OCI-LY7 (cell line): ENCODE measurements around the gene APOBEC3A. TPM values are rescaled to one million over a fixed set of nuclear protein-coding genes. Genes with fewer than 3 reads are reported as not detected.

Source experiments
- BruUV-seq: library from RNA; stranded (reverse); fragments of 400-500 nt; replicated peaks from 2 replicates; lab custom pipeline; 2021; lab: Mats Ljungman, UMichigan
- CTCF ChIA-PET: fragments of 300-600 bp; sonication (Branson Sonifier 250); formaldehyde crosslinking; loops from one replicate; lab custom pipeline; 2022; ENCODE audit warnings: antibody characterized with exemption; ENCODE audit not compliant: unreplicated experiment; lab: Charles Lee
- POLR2A ChIA-PET: fragments of 300-600 bp; sonication (Branson Sonifier 250); formaldehyde crosslinking; loops from one replicate; lab custom pipeline; 2022; ENCODE audit warnings: antibody characterized with exemption; lab: Charles Lee
- DNase-seq: peaks from one replicate; pipeline ENCODE4 v3.0.0-alpha.2; 2015; ENCODE audit warnings: low spot score
- H2AFZ ChIP-seq: fragments of 200-600 bp; sonication (generic), shearing (Covaris generic); 2 replicates; pipeline ENCODE4 v1.6.1; 2014; ENCODE audit warnings: mild to moderate bottlenecking, antibody characterized with exemption, low read length, moderate library complexity
- H3K27ac ChIP-seq: fragments of 200-600 bp; sonication (generic); 2 replicates; pipeline ENCODE4 v1.5.1; 2014; ENCODE audit warnings: mixed run types, low read depth, mild to moderate bottlenecking, moderate library complexity, low read length, inconsistent platforms; ENCODE audit not compliant: poor library complexity, severe bottlenecking
- H3K36me3 ChIP-seq: fragments of 200-600 bp; sonication (generic); 2 replicates; pipeline ENCODE4 v1.6.1; 2014; ENCODE audit warnings: mild to moderate bottlenecking, antibody characterized with exemption, low read length, moderate library complexity, mixed read lengths; ENCODE audit not compliant: insufficient read depth
- H3K4me1 ChIP-seq: fragments of 200-600 bp; sonication (generic); 2 replicates; pipeline ENCODE4 v1.5.1; 2014; ENCODE audit warnings: mild to moderate bottlenecking, low read length; ENCODE audit not compliant: insufficient read depth, poor library complexity, severe bottlenecking
- H3K4me2 ChIP-seq: fragments of 200-600 bp; sonication (generic); 2 replicates; pipeline ENCODE4 v1.6.1; 2014; ENCODE audit warnings: mild to moderate bottlenecking, low read length
- H3K4me3 ChIP-seq: fragments of 200-600 bp; sonication (generic); 2 replicates; pipeline ENCODE4 v1.5.1; 2014; ENCODE audit warnings: mild to moderate bottlenecking, low read depth, low read length; ENCODE audit not compliant: poor library complexity, severe bottlenecking
- H3K79me2 ChIP-seq: fragments of 200-600 bp; sonication (generic); 2 replicates; pipeline ENCODE4 v1.6.1; 2016; ENCODE audit warnings: low read depth, mild to moderate bottlenecking, low read length, moderate library complexity, mixed read lengths; ENCODE audit not compliant: insufficient read depth
- H3K9me2 ChIP-seq: fragments of 200-600 bp; sonication (generic); 2 replicates; pipeline ENCODE4 v1.6.1; 2016; ENCODE audit warnings: mild to moderate bottlenecking, low read length, mixed read lengths; ENCODE audit not compliant: insufficient read depth
- H3K9me3 ChIP-seq: fragments of 200-600 bp; sonication (generic); 2 replicates; pipeline ENCODE4 v1.6.1; 2014; ENCODE audit warnings: mild to moderate bottlenecking, mixed run types, low read length, mixed read lengths
- H4K20me1 ChIP-seq: fragments of 200-600 bp; sonication (generic); 2 replicates; pipeline ENCODE4 v1.6.1; 2014; ENCODE audit warnings: mild to moderate bottlenecking, antibody characterized with exemption, low read length, moderate library complexity, mixed read lengths; ENCODE audit not compliant: insufficient read depth
- CTCF ChIP-seq: fragments of 200-600 bp; sonication (generic); conservative IDR thresholded peaks from 2 replicates; pipeline ENCODE4 v1.5.1; 2014; ENCODE audit warnings: mild to moderate bottlenecking, antibody characterized with exemption, low read length, moderate library complexity, mixed read lengths
- EZH2phosphoT487 ChIP-seq: fragments of 200-600 bp; sonication (generic); IDR thresholded peaks from 2 replicates; pipeline ENCODE4 v1.6.1; 2018; ENCODE audit warnings: low read depth, borderline replicate concordance, mild to moderate bottlenecking, mixed run types, antibody characterized with exemption, low read length, moderate library complexity, mixed read lengths
- intact Hi-C: fragments of 100-400 bp; cut with micrococcal nuclease; formaldehyde crosslinking; loops from one replicate; pipeline ENCODE4 v1.10.0; 2022; ENCODE audit not compliant: unreplicated experiment
- total RNA-seq, 2 experiments: library from RNA; depleted of rRNA in 1 of 2; stranded (reverse); fragments of >200 nt in 1 of 2; shearing (Covaris generic) in 1 of 2; gene quantifications; 2 replicates each; pipeline ENCODE4 v1.2.3, GENCODE V29; 2014 to 2022

APOBEC3A gene
- total RNA-seq, 2 experiments from 2014 or later: not detected

GRCh38 chr22:38952281-38952993, 5.0 kb upstream of the APOBEC3A start:
- Histone ChIP-seq H3K79me2 (no peaks in the 10 kb centered on the region), H3K4me3 (no peak overlapping the region), H3K27ac (no peak overlapping the region), H2AFZ (no peak overlapping the region), H4K20me1 (no peaks in the 10 kb centered on the region), H3K9me3 (no peaks in the 10 kb centered on the region), H3K9me2 (no peaks in the 10 kb centered on the region), H3K4me1 (no peaks in the 10 kb centered on the region), H3K36me3 (no peaks in the 10 kb centered on the region), H3K4me2 (no peak overlapping the region)
- ChIA-PET POLR2A (interaction anchor here (0.5 to 1.2 kb wide), 2 partner anchors 21 to 243 kb away, joined by 3 to 4 read pairs; no protein-coding TSS in a partner anchor), CTCF (interaction anchor here (1.1 kb wide), 1 partner anchor 18 kb away, joined by 3 read pairs; no protein-coding TSS in a partner anchor)
- no peak for TF ChIP-seq CTCF
- TF ChIP-seq EZH2phosphoT487: no peak
- intact Hi-C loops: no loop called here
- no TSS peak for BruUV-seq
- no peak for DNase-seq

DNA sequence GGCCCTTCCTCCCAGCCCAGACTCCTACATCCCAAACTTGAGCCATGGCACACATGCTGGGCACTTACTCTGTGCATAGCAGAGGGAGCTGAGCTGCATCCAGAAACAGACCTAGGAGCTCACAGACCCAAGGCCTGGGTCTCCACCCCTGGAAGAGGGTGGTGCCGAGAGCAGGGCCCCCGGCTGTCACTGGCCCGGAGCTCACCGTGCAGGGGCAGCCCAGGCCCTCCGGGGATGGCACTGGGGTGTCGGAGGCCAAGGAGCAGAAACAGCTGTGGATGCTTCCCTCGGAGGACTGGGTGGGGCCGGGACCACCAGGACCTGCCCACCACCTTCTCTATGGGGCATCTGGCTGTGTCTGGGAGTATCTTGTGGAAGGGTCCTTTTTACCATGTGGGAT, 4.3 kb upstream of the APOBEC3A start:
- TF ChIP-seq EZH2phosphoT487 (no peak), CTCF (no peak)
- H3K36me3 ChIP-seq: no peaks in the 10 kb centered on the region
- no peaks in the 10 kb centered on the region for H3K4me1 ChIP-seq
- no TSS peak for BruUV-seq
- no peak overlapping the region for H3K27ac ChIP-seq
- H3K9me2 ChIP-seq: no peaks in the 10 kb centered on the region
- no peak overlapping the region for H3K4me2 ChIP-seq
- ChIA-PET POLR2A (no interaction called here), CTCF (no interaction called here)
- H4K20me1 ChIP-seq: no peaks in the 10 kb centered on the region
- no peaks in the 10 kb centered on the region for H3K9me3 ChIP-seq
- H3K79me2 ChIP-seq: no peaks in the 10 kb centered on the region
- no peak for DNase-seq
- H3K4me3 ChIP-seq: no peak overlapping the region
- intact Hi-C loops: no loop called here
- H2AFZ ChIP-seq: no peak overlapping the region
